AG04450 (cell line): ENCODE measurements around the gene CNGA3. TPM values are rescaled to one million over a fixed set of nuclear protein-coding genes. Genes with fewer than 3 reads are reported as not detected.

Experiments
- CTCF ChIA-PET: fragments of 300-600, 350-600 bp; formaldehyde crosslinking; extraction: SDS; loops from one replicate; lab custom pipeline; 2022; ENCODE audit warnings: antibody characterized with exemption, inconsistent platforms; lab: Charles Lee
- POLR2A ChIA-PET: fragments of 350-600 bp; formaldehyde crosslinking; extraction: SDS; loops from one replicate; lab custom pipeline; 2021; ENCODE audit warnings: antibody characterized with exemption, inconsistent platforms; lab: Yijun Ruan, JAX
- DNase-seq: peaks from one replicate; pipeline ENCODE4 v3.0.0-alpha.2; 2011; ENCODE audit warnings: low read depth, low spot score
- H3K27ac ChIP-seq: one replicate; pipeline ENCODE4 v1.5.1; 2012; ENCODE audit warnings: low read depth, low read length, control low read depth
- H3K27me3 ChIP-seq: one replicate; pipeline ENCODE4 v1.6.0; 2012; ENCODE audit warnings: low read length; ENCODE audit not compliant: control insufficient read depth, insufficient read depth
- H3K4me3 ChIP-seq: 2 replicates; pipeline ENCODE4 v1.5.1; 2011; ENCODE audit warnings: mild to moderate bottlenecking, low read depth, low read length, control low read depth
- H3K9me3 ChIP-seq: 2 replicates; pipeline ENCODE4 v1.5.1; 2012; ENCODE audit warnings: low read length; ENCODE audit not compliant: control insufficient read depth, insufficient read depth
- CTCF ChIP-seq: IDR thresholded peaks from 2 replicates; pipeline ENCODE4 v1.5.1; 2011; ENCODE audit warnings: low read depth, low read length, control low read depth, inconsistent platforms
- polyA plus RNA-seq: library from polyadenylated mRNA; depleted of rRNA; stranded (reverse); fragments of >200 nt; gene quantifications from 2 replicates; pipeline ENCODE4 v1.2.3, GENCODE V29; 2011

Gene CNGA3
- polyA plus RNA-seq, 1 experiment: not detected

DNA sequence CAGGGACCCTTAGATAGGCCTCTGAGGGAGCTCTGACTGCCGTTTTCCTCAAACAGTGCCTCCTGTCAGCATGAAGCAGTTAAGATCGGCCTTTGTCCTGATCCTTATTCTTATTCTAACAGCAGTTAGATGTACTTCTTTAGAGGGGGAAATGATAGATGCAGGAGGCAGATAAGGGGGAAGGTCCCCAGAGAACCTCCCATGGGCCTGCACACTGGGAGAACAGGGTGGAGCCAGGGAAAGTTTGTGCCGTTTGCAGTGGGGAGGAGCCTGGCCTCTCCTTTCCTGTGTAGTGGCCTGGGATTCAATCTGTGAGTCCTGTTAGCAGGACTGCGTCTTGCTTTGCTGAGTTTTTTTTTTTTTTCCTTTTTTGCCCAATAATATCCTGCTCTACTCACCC lies 90.5 kb downstream of the CNGA3 start:
- no peak overlapping the region for H3K4me3 ChIP-seq
- no peak for TF ChIP-seq CTCF
- no peak for DNase-seq
- H3K9me3 ChIP-seq: peaks cover 6% of the 10 kb centered on the region; the same call in 1 of the 2 replicates
- H3K27ac ChIP-seq: no peak overlapping the region
- peaks cover 11% of the 10 kb centered on the region for H3K27me3 ChIP-seq
- CTCF ChIA-PET: no interaction called here
- POLR2A ChIA-PET: no interaction called here

DNA sequence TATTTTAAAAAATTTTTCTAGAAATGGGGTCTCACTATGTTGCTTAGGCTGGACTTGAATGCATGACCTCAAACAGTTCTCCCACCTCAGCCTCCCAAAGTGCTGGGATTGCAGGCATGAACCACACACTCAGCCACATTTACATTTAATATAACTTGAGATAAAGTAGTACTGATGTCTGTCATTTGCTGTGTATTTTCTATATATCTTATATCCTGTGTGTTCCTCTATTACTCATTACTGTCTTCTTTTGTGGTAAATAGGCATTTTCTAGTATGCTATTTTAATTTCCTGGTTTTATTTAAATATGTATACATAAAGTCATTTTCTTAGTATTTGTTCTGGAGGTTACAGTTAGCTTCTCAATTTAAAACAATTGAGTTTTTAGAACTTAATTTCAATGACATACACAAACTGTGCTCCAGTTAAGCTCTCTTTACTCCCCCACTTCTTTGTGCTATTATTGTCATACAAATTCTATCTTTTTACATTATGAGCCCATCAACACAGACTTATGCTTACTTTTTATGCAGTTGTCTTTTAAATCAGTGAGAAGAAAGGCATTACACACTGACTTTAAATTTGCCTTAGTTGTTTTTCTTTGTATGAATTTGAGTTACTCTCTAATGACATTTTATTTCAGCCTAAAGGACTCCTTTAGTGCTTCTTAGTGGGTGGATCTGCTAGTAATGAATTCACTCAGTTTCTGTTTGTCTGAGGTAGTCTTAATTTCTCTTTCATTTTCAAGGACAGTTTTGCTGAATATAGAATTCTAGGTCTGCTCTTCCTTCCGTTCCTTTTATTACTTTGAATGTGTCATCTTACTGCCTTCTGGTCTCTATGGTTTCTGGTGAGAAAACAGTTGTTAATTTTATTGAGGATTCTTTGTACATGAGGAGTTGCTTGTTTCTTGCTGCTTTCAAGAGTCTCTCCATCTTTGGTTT lies 92.2 kb downstream of the CNGA3 start:
- H3K27ac ChIP-seq: no peak overlapping the region
- no peak for TF ChIP-seq CTCF
- CTCF ChIA-PET: no interaction called here
- H3K9me3 ChIP-seq: peaks cover 6% of the 10 kb centered on the region; the same call in 1 of the 2 replicates
- POLR2A ChIA-PET: no interaction called here
- H3K4me3 ChIP-seq: no peak overlapping the region
- peaks cover 9% of the 10 kb centered on the region for H3K27me3 ChIP-seq
- no peak for DNase-seq

DNA sequence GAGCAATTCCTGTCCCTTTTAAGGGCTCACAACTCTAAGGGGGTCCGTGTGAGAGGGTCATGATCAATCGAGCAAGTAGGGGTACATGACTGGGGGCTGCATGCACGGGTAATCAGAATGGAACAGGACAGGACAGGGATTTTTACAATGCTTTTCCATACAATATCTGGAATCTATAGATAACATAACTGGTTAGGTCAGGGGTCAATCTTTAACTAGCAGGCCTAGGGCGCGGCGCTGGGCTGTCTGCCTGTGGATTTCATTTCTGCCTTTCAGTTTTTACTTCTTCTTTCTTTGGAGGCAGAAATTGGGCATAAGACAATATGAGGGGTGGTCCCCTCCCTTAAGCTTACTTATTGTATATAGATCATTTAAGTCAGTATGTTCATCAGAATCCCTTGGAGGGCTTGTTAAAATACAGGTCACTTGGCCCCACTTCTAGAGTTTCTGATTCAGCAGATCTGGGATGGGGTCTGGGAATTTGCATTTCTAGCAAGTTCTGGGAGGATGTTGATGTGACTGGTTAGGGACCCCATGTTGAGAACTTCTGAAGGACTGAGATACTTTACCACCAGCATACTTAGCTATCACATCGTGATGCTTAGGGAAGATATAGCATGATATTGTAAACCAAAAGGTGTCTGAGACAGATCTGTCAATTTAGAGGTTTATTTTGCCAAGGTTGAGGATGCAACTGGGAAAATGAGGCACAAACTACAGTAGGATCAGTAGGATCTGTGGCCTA lies 95.6 kb downstream of the CNGA3 start:
- H3K27me3 ChIP-seq: peaks cover 9% of the 10 kb centered on the region
- ChIA-PET CTCF (interaction anchor here (1.2 kb wide), 1 partner anchor 29 kb away, joined by 4 read pairs; no protein-coding TSS in a partner anchor), POLR2A (no interaction called here)
- TF ChIP-seq CTCF: no peak
- no peak overlapping the region for H3K27ac ChIP-seq
- no peaks in the 10 kb centered on the region for H3K9me3 ChIP-seq
- DNase-seq: no peak
- no peak overlapping the region for H3K4me3 ChIP-seq

DNA sequence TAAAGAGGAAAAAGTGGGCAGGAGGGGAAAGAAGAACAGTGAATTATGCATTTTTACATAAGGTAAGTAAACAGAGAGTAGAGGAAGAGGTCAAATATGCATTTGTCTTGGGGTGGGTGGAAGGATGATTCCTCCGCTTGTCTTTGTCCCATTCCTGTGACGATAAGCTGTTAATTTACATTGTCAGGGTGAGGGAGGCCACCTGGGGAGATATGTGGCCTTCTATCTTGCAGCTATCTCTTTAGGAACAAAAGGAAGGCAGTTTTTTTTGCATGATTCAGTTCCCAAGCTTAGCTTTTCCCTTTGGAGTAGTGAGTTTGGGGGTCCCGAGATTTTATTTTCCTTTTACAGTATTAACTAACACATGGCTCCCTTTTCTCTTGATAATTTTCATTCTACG lies 96.2 kb downstream of the CNGA3 start:
- POLR2A ChIA-PET: no interaction called here
- DNase-seq: no peak
- H3K9me3 ChIP-seq: no peaks in the 10 kb centered on the region
- H3K27ac ChIP-seq: no peak overlapping the region
- TF ChIP-seq CTCF: no peak
- H3K27me3 ChIP-seq: peaks cover 6% of the 10 kb centered on the region
- H3K4me3 ChIP-seq: no peak overlapping the region
- CTCF ChIA-PET: interaction anchor here (1.2 kb wide), 1 partner anchor 29 kb away, joined by 4 read pairs; no protein-coding TSS in a partner anchor
